ENCODE results near the gene AP2M1. TPM values are rescaled to one million over a fixed set of nuclear protein-coding genes. Genes with fewer than 3 reads are reported as not detected.

Gene AP2M1
- polyA plus RNA-seq, 1 donor (not counting 4 experiments of a cell fraction or from before 2014, with no cell fraction given) = 431 TPM

DNA sequence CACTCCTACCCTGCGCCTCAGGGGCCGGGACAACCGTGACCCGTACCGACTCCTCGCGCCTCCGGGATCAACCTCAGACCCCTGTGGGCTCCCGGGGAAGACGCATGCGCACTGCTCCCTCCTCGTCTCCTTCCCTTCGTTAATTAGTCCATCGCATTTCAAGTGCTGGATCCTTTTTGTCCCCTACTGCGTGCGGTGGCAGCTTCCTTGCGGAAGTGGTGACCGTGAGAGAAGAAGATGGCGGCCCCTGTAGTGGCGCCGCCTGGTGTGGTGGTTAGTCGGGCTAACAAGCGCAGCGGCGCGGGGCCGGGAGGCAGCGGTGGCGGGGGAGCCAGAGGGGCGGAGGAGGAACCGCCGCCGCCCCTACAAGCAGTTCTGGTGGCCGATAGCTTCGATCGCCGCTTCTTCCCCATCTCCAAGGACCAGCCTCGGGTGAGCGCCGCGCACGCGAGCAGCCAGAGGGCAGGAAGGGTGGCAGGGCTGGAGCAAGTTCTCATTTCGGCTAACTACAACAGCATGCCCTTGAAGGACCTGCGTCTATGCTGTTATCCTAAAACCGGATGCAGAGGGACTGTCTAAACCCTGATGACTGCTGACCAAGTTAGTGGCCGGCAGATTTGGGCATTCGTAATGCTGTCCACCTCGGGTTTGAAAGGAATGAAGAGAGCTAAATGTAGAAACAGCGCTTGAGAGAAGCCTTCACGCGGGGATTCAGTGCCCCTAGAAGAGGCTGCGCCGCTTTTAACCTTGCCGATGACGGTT is 39.3 kb upstream of the AP2M1 start, which contains the start of gene EIF2B5:
EIF2B5 (plus strand) TSS at position 210 of the 762 bp plus-strand sequence; CDS start at position 238, 28 bp downstream.
- Histone ChIP-seq H3K79me2 (ENCODE audit: control insufficient read depth, insufficient read depth, low read length) (peaks cover 37% of the 10 kb centered on the region), H3K27ac (ENCODE audit: control insufficient read depth, insufficient read depth, low read length) (peak within 1 kb of the TSS; percentile 76), H3K36me3 (ENCODE audit: control insufficient read depth in 2 of 2, extremely low read depth in 1 of 2, insufficient read depth in 2 of 2, low read length in 2 of 2) (peaks cover 3 to 7% of the 10 kb centered on the region in 2 experiments), H3K4me1 (ENCODE audit: control insufficient read depth, extremely low read depth, insufficient read depth, low read length) (peaks cover 17% of the 10 kb centered on the region), H3K9me3 (ENCODE audit: control insufficient read depth, low read depth, low read length) (no peaks in the 10 kb centered on the region), H3K4me2 (ENCODE audit: control insufficient read depth, extremely low read depth, insufficient read depth, low read depth, low read length) (peak within 1 kb of the TSS; percentile 98), H3K9ac (ENCODE audit: control insufficient read depth, extremely low read depth, insufficient read depth, low read length) (peak within 1 kb of the TSS; percentile 91), H3K9me1 (ENCODE audit: control insufficient read depth, extremely low read depth, insufficient read depth, low read length) (no peaks in the 10 kb centered on the region), H4K20me1 (ENCODE audit: control insufficient read depth, extremely low read depth, insufficient read depth, low read length) (no peaks in the 10 kb centered on the region), H2AFZ (ENCODE audit: control insufficient read depth, low read length) (peak within 1 kb of the TSS; percentile 78), H3K27me3 (ENCODE audit: control insufficient read depth, extremely low read depth, insufficient read depth, low read length) (no peaks in the 10 kb centered on the region), H3K4me3 (ENCODE audit: control insufficient read depth in 2 of 3, extremely low read depth in 1 of 3, insufficient read depth in 2 of 3, low read depth in 1 of 3, low read length in 3 of 3) (peak within 1 kb of the TSS; percentile 63 to 99 (median 97))
- TF ChIP-seq EZH2 (IDR thresholded peaks at IDR 0.05; ENCODE audit: low read length) = no peak
- TF ChIP-seq, protein P1, sequence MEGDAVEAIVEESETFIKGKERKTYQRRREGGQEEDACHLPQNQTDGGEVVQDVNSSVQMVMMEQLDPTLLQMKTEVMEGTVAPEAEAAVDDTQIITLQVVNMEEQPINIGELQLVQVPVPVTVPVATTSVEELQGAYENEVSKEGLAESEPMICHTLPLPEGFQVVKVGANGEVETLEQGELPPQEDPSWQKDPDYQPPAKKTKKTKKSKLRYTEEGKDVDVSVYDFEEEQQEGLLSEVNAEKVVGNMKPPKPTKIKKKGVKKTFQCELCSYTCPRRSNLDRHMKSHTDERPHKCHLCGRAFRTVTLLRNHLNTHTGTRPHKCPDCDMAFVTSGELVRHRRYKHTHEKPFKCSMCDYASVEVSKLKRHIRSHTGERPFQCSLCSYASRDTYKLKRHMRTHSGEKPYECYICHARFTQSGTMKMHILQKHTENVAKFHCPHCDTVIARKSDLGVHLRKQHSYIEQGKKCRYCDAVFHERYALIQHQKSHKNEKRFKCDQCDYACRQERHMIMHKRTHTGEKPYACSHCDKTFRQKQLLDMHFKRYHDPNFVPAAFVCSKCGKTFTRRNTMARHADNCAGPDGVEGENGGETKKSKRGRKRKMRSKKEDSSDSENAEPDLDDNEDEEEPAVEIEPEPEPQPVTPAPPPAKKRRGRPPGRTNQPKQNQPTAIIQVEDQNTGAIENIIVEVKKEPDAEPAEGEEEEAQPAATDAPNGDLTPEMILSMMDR (optimal IDR thresholded peaks at IDR 0.05 in 1 of 3, IDR thresholded peaks at IDR 0.05 in 1 of 3, conservative IDR thresholded peaks at IDR 0.05 in 1 of 3; ENCODE audit: extremely low read depth in 1 of 3, insufficient read depth in 2 of 3, low read length in 3 of 3) = peak in 2 of 3 experiments; percentile 38 to 49
- dilution Hi-C loops (cut with MboI; ENCODE audit: extremely low pct_ligation_motif_present, low sequenced_read_pairs) = no loop called here
- no peak for FAIRE-seq
- peak; percentile 48 for DNase-seq (ENCODE audit: low read depth, low spot score)

DNA sequence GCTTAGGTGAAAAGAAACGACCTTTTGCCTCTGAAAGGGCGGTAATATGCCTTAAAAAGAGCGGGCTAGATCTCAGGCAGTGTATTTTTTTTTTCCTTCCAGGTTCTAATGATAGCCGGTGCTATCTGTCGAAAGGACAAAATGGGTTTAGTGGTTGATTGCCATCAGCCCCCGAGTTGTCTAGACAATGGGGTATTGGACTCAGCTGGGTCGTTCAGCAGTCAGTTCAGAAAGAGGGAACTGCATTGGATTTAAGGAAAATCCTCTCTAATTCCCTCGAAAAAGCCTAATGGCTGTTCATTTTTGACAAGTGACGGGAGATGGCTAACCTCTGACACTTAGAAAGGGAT is 38.8 kb upstream of the AP2M1 start:
- H2AFZ ChIP-seq (ENCODE audit: control insufficient read depth, low read length) = peak overlapping the region; percentile 78
- peaks cover 37% of the 10 kb centered on the region for H3K79me2 ChIP-seq (ENCODE audit: control insufficient read depth, insufficient read depth, low read length)
- peak overlapping the region; percentile 98 for H3K4me2 ChIP-seq (ENCODE audit: control insufficient read depth, extremely low read depth, insufficient read depth, low read depth, low read length)
- H3K9me1 ChIP-seq (ENCODE audit: control insufficient read depth, extremely low read depth, insufficient read depth, low read length) = no peaks in the 10 kb centered on the region
- H3K4me1 ChIP-seq (ENCODE audit: control insufficient read depth, extremely low read depth, insufficient read depth, low read length) = peaks cover 17% of the 10 kb centered on the region
- FAIRE-seq = no peak
- no peaks in the 10 kb centered on the region for H4K20me1 ChIP-seq (ENCODE audit: control insufficient read depth, extremely low read depth, insufficient read depth, low read length)
- peaks cover 5 to 10% of the 10 kb centered on the region in 2 experiments for H3K36me3 ChIP-seq (ENCODE audit: control insufficient read depth in 2 of 2, extremely low read depth in 1 of 2, insufficient read depth in 2 of 2, low read length in 2 of 2)
- H3K27ac ChIP-seq (ENCODE audit: control insufficient read depth, insufficient read depth, low read length) = peak overlapping the region; percentile 76
- TF ChIP-seq EZH2 (IDR thresholded peaks at IDR 0.05; ENCODE audit: low read length) = no peak
- TF ChIP-seq, protein P1 (optimal IDR thresholded peaks at IDR 0.05 in 1 of 3, IDR thresholded peaks at IDR 0.05 in 1 of 3, conservative IDR thresholded peaks at IDR 0.05 in 1 of 3; ENCODE audit: extremely low read depth in 1 of 3, insufficient read depth in 2 of 3, low read length in 3 of 3) = no peak
- no peaks in the 10 kb centered on the region for H3K27me3 ChIP-seq (ENCODE audit: control insufficient read depth, extremely low read depth, insufficient read depth, low read length)
- dilution Hi-C loops (cut with MboI; ENCODE audit: extremely low pct_ligation_motif_present, low sequenced_read_pairs) = no loop called here
- no peak for DNase-seq (ENCODE audit: low read depth, low spot score)
- H3K9ac ChIP-seq (ENCODE audit: control insufficient read depth, extremely low read depth, insufficient read depth, low read length) = peak overlapping the region; percentile 91
- H3K4me3 ChIP-seq (ENCODE audit: control insufficient read depth in 2 of 3, extremely low read depth in 1 of 3, insufficient read depth in 2 of 3, low read depth in 1 of 3, low read length in 3 of 3) = peak overlapping the region; percentile 63 to 99 (median 97)
- H3K9me3 ChIP-seq (ENCODE audit: control insufficient read depth, low read depth, low read length) = no peaks in the 10 kb centered on the region
